ENCODE measurements around the gene VPS13C. TPM values are rescaled to one million over a fixed set of nuclear protein-coding genes. Genes with fewer than 3 reads are reported as not detected.

VPS13C gene
- total RNA-seq, 1 donor from 2014 or later = 100 TPM

GRCh38 chr15:61816856-61817255, 243.4 kb downstream of the VPS13C start:
- Histone ChIP-seq H3K9me3 (no peaks in the 10 kb centered on the region), H3K27me3 (ENCODE audit: low read depth) (no peaks in the 10 kb centered on the region), H3K27ac (no peak overlapping the region), H3K4me3 (no peak overlapping the region), H3K36me3 (no peaks in the 10 kb centered on the region), H3K4me1 (no peaks in the 10 kb centered on the region)
- ATAC-seq (no peak), DNase-seq (no peak)
- intact Hi-C loops (cut with DNase I) = no loop called here
- no peak for TF ChIP-seq CTCF (IDR thresholded peaks at IDR 0.05)

- no peaks in the 10 kb centered on the region for H3K36me3 ChIP-seq
- no peaks in the 10 kb centered on the region for H3K27me3 ChIP-seq (ENCODE audit: low read depth)
- intact Hi-C loops (cut with DNase I) = no loop called here
- no peak for TF ChIP-seq CTCF (IDR thresholded peaks at IDR 0.05)
- ATAC-seq = no peak
- no peaks in the 10 kb centered on the region for H3K4me1 ChIP-seq
- H3K4me3 ChIP-seq = no peak overlapping the region
- no peak overlapping the region for H3K27ac ChIP-seq
- H3K9me3 ChIP-seq = no peaks in the 10 kb centered on the region
- DNase-seq = no peak
These were observed 244.7 kb downstream of the VPS13C start for GRCh38 chr15:61815356-61816083.

- ATAC-seq (no peak), DNase-seq (no peak)
- Histone ChIP-seq H3K4me3 (no peak overlapping the region), H3K36me3 (no peaks in the 10 kb centered on the region), H3K4me1 (no peaks in the 10 kb centered on the region), H3K27ac (no peak overlapping the region), H3K9me3 (no peaks in the 10 kb centered on the region), H3K27me3 (ENCODE audit: low read depth) (no peaks in the 10 kb centered on the region)
- intact Hi-C loops (cut with DNase I) = no loop called here
- TF ChIP-seq CTCF (IDR thresholded peaks at IDR 0.05) = no peak
These were observed 247.8 kb downstream of the VPS13C start for GRCh38 chr15:61812476-61812875.

- Histone ChIP-seq H3K9me3 (no peaks in the 10 kb centered on the region), H3K27ac (no peak overlapping the region), H3K36me3 (no peaks in the 10 kb centered on the region), H3K27me3 (ENCODE audit: low read depth) (no peaks in the 10 kb centered on the region), H3K4me1 (no peaks in the 10 kb centered on the region), H3K4me3 (no peak overlapping the region)
- no peak for TF ChIP-seq CTCF (IDR thresholded peaks at IDR 0.05)
- DNase-seq = no peak
- intact Hi-C loops (cut with DNase I) = no loop called here
- no peak for ATAC-seq
These were observed 248.3 kb downstream of the VPS13C start for GRCh38 chr15:61811952-61812351.

GRCh38 chr15:61809216-61809615, 251.0 kb downstream of the VPS13C start:
- ATAC-seq = no peak
- Histone ChIP-seq H3K27me3 (ENCODE audit: low read depth) (no peaks in the 10 kb centered on the region), H3K4me3 (no peak overlapping the region), H3K9me3 (no peaks in the 10 kb centered on the region), H3K27ac (no peak overlapping the region), H3K36me3 (no peaks in the 10 kb centered on the region), H3K4me1 (no peaks in the 10 kb centered on the region)
- intact Hi-C loops (cut with DNase I) = no loop called here
- no peak for TF ChIP-seq CTCF (IDR thresholded peaks at IDR 0.05)
- no peak for DNase-seq

Data from lower lobe of right lung (tissue), 2 donors.